Thyroid gland (tissue), 4 donors: ENCODE measurements around the gene TMIE. TPM values are rescaled to one million over a fixed set of nuclear protein-coding genes. Genes with fewer than 3 reads are reported as not detected.
"Not testable (repeated sequence)": the region's sequence is repeated elsewhere in the genome, so short reads cannot be mapped to it uniquely, and the experiment has no call there.

Source experiments
- DNase-seq, 2 donors: peaks; one replicate each; pipeline ENCODE4 v3.0.0-alpha.2; 2019
- H3K27ac ChIP-seq, 3 donors: fragments of 200-600 bp; sonication (generic); 1 replicate in 2 of 3; 2 replicates in 1 of 3; pipeline ENCODE4 v1.5.1; 2016 to 2019; ENCODE audit warnings: mild to moderate bottlenecking in 1 of 3, moderate library complexity in 1 of 3
- H3K27me3 ChIP-seq: fragments of 200-600 bp; sonication (generic); one replicate; pipeline ENCODE4 v1.5.1; 2019
- H3K36me3 ChIP-seq, 2 donors: fragments of 200-600 bp; sonication (generic); one replicate each; pipeline ENCODE4 v1.5.1; 2016 to 2019
- H3K4me1 ChIP-seq, 2 donors: fragments of 200-600 bp; sonication (generic); one replicate each; pipeline ENCODE4 v1.5.1; 2017 to 2019
- H3K4me3 ChIP-seq, 3 donors: fragments of 200-600 bp; sonication (generic); replicated peaks in 1 of 3; 1 replicate in 2 of 3; 2 replicates in 1 of 3; pipeline ENCODE4 v1.5.1; 2016; ENCODE audit warnings: mild to moderate bottlenecking in 1 of 3
- H3K9me3 ChIP-seq: fragments of 200-600 bp; sonication (generic); one replicate; pipeline ENCODE4 v1.5.1; 2017
- CTCF ChIP-seq, 6 experiments: fragments of 200-600 bp in 3 of 6; fragments of 450-650 bp in 3 of 6; sonication (generic) in 3 of 6; IDR thresholded peaks; one replicate each; pipeline ENCODE4 v1.5.1; 2016 to 2019; ENCODE audit warnings: antibody characterized with exemption in 6 of 6, mild to moderate bottlenecking in 2 of 6, inconsistent platforms in 1 of 6, moderate library complexity in 1 of 6
- POLR2A ChIP-seq, 2 donors: fragments of 450-650 bp; IDR thresholded peaks; one replicate each; pipeline ENCODE4 v1.6.1; 2017; ENCODE audit warnings: antibody characterized with exemption in 2 of 2, mild to moderate bottlenecking in 2 of 2, moderate library complexity in 1 of 2
- WGBS, 2 donors: methylation state at CpG; one replicate each; pipeline ENCODE4 v1.1.5; 2017; 5-methylcytosine and 5-hydroxymethylcytosine counted together
- intact Hi-C: fragments of 100-400 bp; cut with DNase I; formaldehyde crosslinking; loops from one replicate; pipeline ENCODE4 v1.15.1; 2023
- total RNA-seq, 4 donors: library from RNA; depleted of rRNA; stranded (reverse); fragments of >200 nt; gene quantifications; one replicate each; pipeline ENCODE4 v1.2.3, GENCODE V29; 2016

TMIE gene
- total RNA-seq, 4 donors from 2014 or later, result 0.83 to 1.3 (median 1.1) TPM; not detected in 1

- Histone ChIP-seq H3K9me3 (no peaks in the 10 kb centered on the region), H3K27ac (no peak overlapping the region), H3K4me3 (no peak overlapping the region), H3K4me1 (no peaks in the 10 kb centered on the region), H3K36me3 (no peaks in the 10 kb centered on the region), H3K27me3 (no peaks in the 10 kb centered on the region)
- intact Hi-C loops, result no loop called here
- WGBS, 2 donors, result 94 to 95% methylated on average over 16 of the region's 20 CpGs
- TF ChIP-seq POLR2A (IDR thresholded peaks at IDR 0.05), result no peak
- no peak for DNase-seq
Measured at GRCh38 chr3:46736006-46736872, 35.0 kb downstream of the TMIE start.

GRCh38 chr3:46737329-46737731 is 36.1 kb downstream of the TMIE start:
- no peaks in the 10 kb centered on the region for H3K9me3 ChIP-seq
- no peaks in the 10 kb centered on the region for H3K4me1 ChIP-seq
- no peak for TF ChIP-seq POLR2A (IDR thresholded peaks at IDR 0.05)
- TF ChIP-seq CTCF (IDR thresholded peaks at IDR 0.05), result no peak
- DNase-seq, result no peak
- H3K27ac ChIP-seq, result no peak overlapping the region
- WGBS, 2 donors, result 61 to 81% methylated on average over 4 of the region's 4 CpGs
- intact Hi-C loops, result no loop called here
- H3K27me3 ChIP-seq, result no peaks in the 10 kb centered on the region
- H3K36me3 ChIP-seq, result no peaks in the 10 kb centered on the region
- H3K4me3 ChIP-seq, result no peak overlapping the region

GRCh38 chr3:46739565-46739964 is 38.4 kb downstream of the TMIE start:
- DNase-seq, H3K27me3 ChIP-seq, H3K9me3 ChIP-seq, intact Hi-C loops, H3K4me1 ChIP-seq, H3K36me3 ChIP-seq, H3K27ac ChIP-seq, H3K4me3 ChIP-seq: not testable (repeated sequence)
- whole genome bisulfite sequencing, 2 donors, result 97 to 98% methylated on average over 3 of the region's 3 CpGs

GRCh38 chr3:46742992-46743585 is 41.9 kb downstream of the TMIE start:
- TF ChIP-seq CTCF (IDR thresholded peaks at IDR 0.05) (no peak), POLR2A (IDR thresholded peaks at IDR 0.05) (no peak)

GRCh38 chr3:46746711-46747110 is 45.5 kb downstream of the TMIE start:
- no peak for TF ChIP-seq CTCF (IDR thresholded peaks at IDR 0.05)
- no peak for TF ChIP-seq POLR2A (IDR thresholded peaks at IDR 0.05)
- no peak for DNase-seq
- Histone ChIP-seq H3K4me3 (no peak overlapping the region), H3K27ac (no peak overlapping the region), H3K4me1 (no peaks in the 10 kb centered on the region), H3K27me3 (no peaks in the 10 kb centered on the region), H3K36me3 (no peaks in the 10 kb centered on the region), H3K9me3 (no peaks in the 10 kb centered on the region)
- intact Hi-C loops, result no loop called here

More at GRCh38 chr3:46742992-46743585, 41.9 kb downstream of the TMIE start:
- no peak for DNase-seq
- no peak overlapping the region for H3K4me3 ChIP-seq
- H3K36me3 ChIP-seq, result no peaks in the 10 kb centered on the region
- intact Hi-C loops, result no loop called here
- no peak overlapping the region for H3K27ac ChIP-seq
- no peaks in the 10 kb centered on the region for H3K9me3 ChIP-seq
- WGBS, 2 donors, result 75 to 82% methylated on average over 11 to 12 of the region's 12 CpGs
- H3K27me3 ChIP-seq, result no peaks in the 10 kb centered on the region
- no peaks in the 10 kb centered on the region for H3K4me1 ChIP-seq

- no peak for DNase-seq
- TF ChIP-seq CTCF (IDR thresholded peaks at IDR 0.05) (no peak), POLR2A (IDR thresholded peaks at IDR 0.05) (no peak)
- WGBS, 2 donors, result 85 to 88% methylated on average over 2 of the region's 2 CpGs
Measured at GRCh38 chr3:46748170-46748569, 47.0 kb downstream of the TMIE start.

More at GRCh38 chr3:46748170-46748569, 47.0 kb downstream of the TMIE start:
- intact Hi-C loops, result no loop called here
- Histone ChIP-seq H3K4me1 (no peaks in the 10 kb centered on the region), H3K27me3 (no peaks in the 10 kb centered on the region), H3K4me3 (no peak overlapping the region), H3K27ac (no peak overlapping the region), H3K9me3 (no peaks in the 10 kb centered on the region), H3K36me3 (no peaks in the 10 kb centered on the region)
